Sigmoid colon (tissue), 7 donors: Measurements from ENCODE around the gene RGSL1. TPM values are rescaled to one million over a fixed set of nuclear protein-coding genes. Genes with fewer than 3 reads are reported as not detected.

Source experiments
- DNase-seq: peaks from one replicate; pipeline ENCODE4 v3.0.0-alpha.2; 2019
- H3K27ac ChIP-seq, 4 donors: fragments of 200-600 bp; sonication (generic); one replicate each; pipeline ENCODE4 v1.5.1; 2016 to 2019; ENCODE audit warnings: mild to moderate bottlenecking in 1 of 4
- H3K27me3 ChIP-seq, 3 donors: fragments of 200-600 bp; sonication (generic); one replicate each; pipeline ENCODE4 v1.5.1; 2019; ENCODE audit warnings: mild to moderate bottlenecking in 1 of 3
- H3K36me3 ChIP-seq, 4 donors: fragments of 200-600 bp; sonication (generic); one replicate each; pipeline ENCODE4 v1.5.1; 2016 to 2019
- H3K4me1 ChIP-seq, 4 donors: fragments of 200-600 bp; sonication (generic); one replicate each; pipeline ENCODE4 v1.5.1; 2017 to 2019
- H3K4me3 ChIP-seq, 4 donors: fragments of 200-600 bp; sonication (generic); one replicate each; pipeline ENCODE4 v1.5.1; 2017 to 2019; ENCODE audit warnings: mild to moderate bottlenecking in 2 of 4, moderate library complexity in 1 of 4
- H3K9me3 ChIP-seq, 4 donors: fragments of 200-600 bp in 3 of 4; sonication (generic) in 3 of 4; one replicate each; pipeline versions ENCODE4 v1.5.1 to v1.6.1; 2013 to 2019
- CTCF ChIP-seq, 4 experiments: fragments of 450-650 bp in 3 of 4; fragments of 200-600 bp in 1 of 4; IDR thresholded peaks; one replicate each; pipeline ENCODE4 v1.5.1; 2016 to 2019; ENCODE audit warnings: antibody characterized with exemption in 4 of 4, mild to moderate bottlenecking in 3 of 4, moderate library complexity in 2 of 4
- EP300 ChIP-seq, 4 donors: sonication (generic); formaldehyde crosslinking; IDR thresholded peaks; one replicate each; pipeline ENCODE4 v1.6.1; 2017; ENCODE audit warnings: antibody characterized with exemption in 4 of 4
- POLR2A ChIP-seq, 2 donors: fragments of 450-650 bp; IDR thresholded peaks; one replicate each; pipeline ENCODE4 v1.6.1; 2016; ENCODE audit warnings: antibody characterized with exemption in 2 of 2, mild to moderate bottlenecking in 2 of 2, moderate library complexity in 2 of 2
- POLR2AphosphoS5 ChIP-seq, 4 donors: sonication (generic); formaldehyde crosslinking; IDR thresholded peaks; one replicate each; pipeline ENCODE4 v1.6.1; 2017; ENCODE audit warnings: antibody characterized with exemption in 4 of 4
- WGBS, 2 donors: extraction: QIAGEN DNeasy Blood & Tissue Kit; methylation state at CpG; one replicate each; pipeline ENCODE4 v1.1.7; 2013; 5-methylcytosine and 5-hydroxymethylcytosine counted together
- intact Hi-C: fragments of 100-400 bp; cut with DNase I; formaldehyde crosslinking; loops from one replicate; pipeline ENCODE4 v1.15.1; 2023
- polyA plus RNA-seq, 3 donors: library from polyadenylated mRNA; stranded (reverse); fragments of 200-250 nt; gene quantifications; one replicate each; pipeline ENCODE4 v1.2.3, GENCODE V29; 2013
- total RNA-seq, 4 donors: library from RNA; depleted of rRNA; stranded (reverse); fragments of >200 nt; gene quantifications; one replicate each; pipeline ENCODE4 v1.1.0, GENCODE V29; 2016
- donor health status: healthy with polysubstance abuse.
- donor health status: Bipolar disorder and iron deficiency.
- donor health status: healthy.

RGSL1 gene
- total and polyA plus RNA-seq, 7 donors: not detected

- no peak for TF ChIP-seq CTCF (IDR thresholded peaks at IDR 0.05)
- no peak for TF ChIP-seq POLR2AphosphoS5 (IDR thresholded peaks at IDR 0.05)
- no peak for TF ChIP-seq EP300 (IDR thresholded peaks at IDR 0.05)
- TF ChIP-seq POLR2A (IDR thresholded peaks at IDR 0.05): no peak
- H3K4me3 ChIP-seq: no peak overlapping the region
- H3K36me3 ChIP-seq: no peaks in the 10 kb centered on the region
- 93 to 96% methylated on average over 2 of the region's 2 CpGs for WGBS, 2 donors
- intact Hi-C loops: no loop called here
- H3K27ac ChIP-seq: no peak overlapping the region
- no peaks in the 10 kb centered on the region for H3K27me3 ChIP-seq
- no peaks in the 10 kb centered on the region for H3K9me3 ChIP-seq
- no peak for DNase-seq
- H3K4me1 ChIP-seq: no peaks in the 10 kb centered on the region
These were observed 21.9 kb upstream of the RGSL1 start for GRCh38 chr1:182428043-182428442.

GRCh38 chr1:182430263-182431068 is 19.5 kb upstream of the RGSL1 start:
- Histone ChIP-seq H3K36me3 (no peaks in the 10 kb centered on the region), H3K9me3 (no peaks in the 10 kb centered on the region), H3K27ac (no peak overlapping the region), H3K27me3 (no peaks in the 10 kb centered on the region), H3K4me3 (no peak overlapping the region), H3K4me1 (no peaks in the 10 kb centered on the region)
- no peak for TF ChIP-seq POLR2A (IDR thresholded peaks at IDR 0.05)
- TF ChIP-seq EP300 (IDR thresholded peaks at IDR 0.05): no peak
- TF ChIP-seq CTCF (IDR thresholded peaks at IDR 0.05): no peak
- no peak for TF ChIP-seq POLR2AphosphoS5 (IDR thresholded peaks at IDR 0.05)
- DNase-seq: no peak
- WGBS, 2 donors: 76 to 79% methylated on average over 11 of the region's 11 CpGs
- intact Hi-C loops: no loop called here

- no peak for TF ChIP-seq CTCF (IDR thresholded peaks at IDR 0.05)
- no peak for TF ChIP-seq EP300 (IDR thresholded peaks at IDR 0.05)
- no peak for TF ChIP-seq POLR2AphosphoS5 (IDR thresholded peaks at IDR 0.05)
- no peak for TF ChIP-seq POLR2A (IDR thresholded peaks at IDR 0.05)
- no peak overlapping the region for H3K27ac ChIP-seq
- intact Hi-C loops: no loop called here
- H3K4me1 ChIP-seq: no peaks in the 10 kb centered on the region
- 90% methylated on average over 7 of the region's 7 CpGs for WGBS, 2 donors
- H3K27me3 ChIP-seq: no peaks in the 10 kb centered on the region
- no peak overlapping the region for H3K4me3 ChIP-seq
- H3K9me3 ChIP-seq: no peaks in the 10 kb centered on the region
- no peaks in the 10 kb centered on the region for H3K36me3 ChIP-seq
- DNase-seq: no peak
These were observed 18.7 kb upstream of the RGSL1 start for GRCh38 chr1:182431278-182431677.

- Histone ChIP-seq H3K27ac (no peak overlapping the region), H3K4me1 (no peaks in the 10 kb centered on the region), H3K4me3 (no peak overlapping the region), H3K9me3 (no peaks in the 10 kb centered on the region), H3K36me3 (no peaks in the 10 kb centered on the region), H3K27me3 (no peaks in the 10 kb centered on the region)
- TF ChIP-seq CTCF (IDR thresholded peaks at IDR 0.05) (no peak), POLR2AphosphoS5 (IDR thresholded peaks at IDR 0.05) (no peak), EP300 (IDR thresholded peaks at IDR 0.05) (no peak), POLR2A (IDR thresholded peaks at IDR 0.05) (no peak)
- intact Hi-C loops: no loop called here
- WGBS, 2 donors: 96 to 100% methylated on average over 1 of the region's 1 CpG
- no peak for DNase-seq
These were observed 16.4 kb upstream of the RGSL1 start for GRCh38 chr1:182433580-182433979.

GRCh38 chr1:182438326-182438725 is 11.6 kb upstream of the RGSL1 start:
- Histone ChIP-seq H3K4me3 (no peak overlapping the region), H3K27me3 (no peaks in the 10 kb centered on the region), H3K9me3 (no peaks in the 10 kb centered on the region), H3K4me1 (no peaks in the 10 kb centered on the region), H3K36me3 (no peaks in the 10 kb centered on the region), H3K27ac (no peak overlapping the region)
- TF ChIP-seq POLR2AphosphoS5 (IDR thresholded peaks at IDR 0.05) (no peak), CTCF (IDR thresholded peaks at IDR 0.05) (no peak), POLR2A (IDR thresholded peaks at IDR 0.05) (no peak), EP300 (IDR thresholded peaks at IDR 0.05) (no peak)
- no peak for DNase-seq
- WGBS, 2 donors: 92 to 98% methylated on average over 1 of the region's 1 CpG
- intact Hi-C loops: no loop called here
